Psoas muscle (tissue), 8 donors: ENCODE measurements around the gene SNX20. TPM values are rescaled to one million over a fixed set of nuclear protein-coding genes. Genes with fewer than 3 reads are reported as not detected.

ENCODE experiments used
- ATAC-seq, 4 donors: fragments of 200-7000 bp; cut with Tn5 transposase; one replicate each; pipeline ENCODE4 v1.9.1; 2020; ENCODE audit warnings: moderate library complexity in 3 of 4, mild to moderate bottlenecking in 2 of 4
- DNase-seq, 2 donors: peaks; one replicate each; pipeline ENCODE4 v3.0.0-alpha.2; 2020
- H3K27ac ChIP-seq: fragments of 200-600 bp; one replicate; pipeline ENCODE4 v1.8.0; 2022
- H3K27me3 ChIP-seq, 3 donors: fragments of 200-600 bp in 1 of 3; one replicate each; pipeline versions ENCODE4 v1.6.1 to v1.8.0; 2013 to 2022; ENCODE audit warnings: low read length in 2 of 3, mild to moderate bottlenecking in 2 of 3, moderate library complexity in 1 of 3; ENCODE audit not compliant: insufficient read depth in 3 of 3
- H3K36me3 ChIP-seq, 2 donors: fragments of 200-600 bp in 1 of 2; one replicate each; pipeline versions ENCODE4 v1.6.1 to v1.8.0; 2013 to 2022; ENCODE audit warnings: low read depth in 1 of 2, mild to moderate bottlenecking in 1 of 2, moderate library complexity in 1 of 2; ENCODE audit not compliant: insufficient read depth in 1 of 2
- H3K4me1 ChIP-seq: fragments of 200-600 bp; one replicate; pipeline ENCODE4 v1.8.0; 2022
- H3K4me3 ChIP-seq: fragments of 200-600 bp; one replicate; pipeline ENCODE4 v1.8.0; 2022; ENCODE audit warnings: mild to moderate bottlenecking
- H3K9me3 ChIP-seq: fragments of 200-600 bp; one replicate; pipeline ENCODE4 v1.8.0; 2022
- CTCF ChIP-seq: fragments of 200-600 bp; IDR thresholded peaks from one replicate; pipeline ENCODE4 v1.8.0; 2022; ENCODE audit warnings: antibody characterized with exemption
- WGBS, 3 donors: extraction: QIAGEN DNeasy Blood & Tissue Kit; methylation state at CpG; one replicate each; pipeline versions ENCODE4 v1.1.6 to v1.1.7; 2013; 5-methylcytosine and 5-hydroxymethylcytosine counted together
- intact Hi-C, 2 donors: fragments of 100-400 bp; cut with DNase I; formaldehyde crosslinking; loops; one replicate each; pipeline versions ENCODE4 v1.11.0 to v1.14.2; 2022
- polyA plus RNA-seq, 3 donors: library from polyadenylated mRNA; stranded (reverse); fragments of 200-250 nt; gene quantifications; one replicate each; pipeline ENCODE4 v1.2.3, GENCODE V29; 2013
- total RNA-seq, 4 donors: library from RNA; stranded (reverse); fragmentation: NEBNext Ultra II Directional in 2 of 4; extraction: Animal tissue kit (Norgen Biotek cat#: 25700) in 2 of 4; gene quantifications; one replicate each; pipeline versions ENCODE4 v1.2.1 to v1.2.4, GENCODE V29; 2021 to 2023
- donor health status: healthy with polysubstance abuse.
- donor health status: DM: no; HTN: no; CAD: no; lungs with moderate emphysema.
- donor health status: Bipolar disorder and iron deficiency.
- donor health status: healthy.
- donor health status: DM: yes; HTN: yes; CAD: no.
- donor health status: DM: no; HTN: no; CAD: no.
- donor health status: DM: no; HTN: no; CAD: no.
- donor health status: DM: yes; HTN: yes; CAD: no.

The SNX20 gene
- total and polyA plus RNA-seq, 7 donors, result 0.78 to 2.1 (median 1.1) TPM

DNA sequence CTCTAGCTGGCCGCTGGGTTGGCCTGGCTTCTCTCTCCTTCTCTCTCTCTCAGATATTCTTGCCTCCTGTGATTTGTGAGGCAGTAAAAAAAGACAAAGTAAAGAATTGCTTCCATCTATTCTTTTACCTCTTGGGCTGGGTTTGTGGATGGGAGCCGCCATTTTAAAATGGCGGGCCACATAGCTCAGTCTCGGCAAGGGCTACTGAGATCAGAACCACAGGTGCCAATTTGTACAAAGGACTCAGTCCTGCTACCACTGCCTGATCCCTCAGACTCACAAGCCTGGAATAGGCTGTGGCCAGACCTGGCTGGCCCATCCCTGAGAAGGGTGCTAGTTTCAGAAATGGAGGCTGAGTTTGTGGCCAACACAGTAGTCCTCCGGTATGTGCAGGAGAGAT, 36.4 kb upstream of the SNX20 start:
- intact Hi-C loops, result no loop called here
- 82 to 92% (median 91%) methylated on average over 5 of the region's 5 CpGs for WGBS, 3 donors
- H3K27ac ChIP-seq, result no peak overlapping the region
- no peak for TF ChIP-seq CTCF
- H3K27me3 ChIP-seq, result peaks cover 0 to 3% (median 0%) of the 10 kb centered on the region in 3 donors
- no peak overlapping the region for H3K4me3 ChIP-seq
- no peak for DNase-seq
- H3K9me3 ChIP-seq, result no peaks in the 10 kb centered on the region
- H3K36me3 ChIP-seq, result no peaks in the 10 kb centered on the region
- ATAC-seq, result no peak
- peaks cover under 1% of the 10 kb centered on the region for H3K4me1 ChIP-seq

- ATAC-seq, result no peak
- intact Hi-C loops, result no loop called here
These were observed 36.0 kb upstream of the SNX20 start for GRCh38 chr16:50717091-50717490.

GRCh38 chr16:50712956-50713355, 31.8 kb upstream of the SNX20 start:
- 69 to 87% (median 76%) methylated on average over 4 of the region's 4 CpGs for WGBS, 3 donors
- ATAC-seq, result no peak
- Histone ChIP-seq H3K4me3 (no peak overlapping the region), H3K27me3 (no peaks in the 10 kb centered on the region), H3K36me3 (no peaks in the 10 kb centered on the region), H3K4me1 (peaks cover 16% of the 10 kb centered on the region), H3K9me3 (no peaks in the 10 kb centered on the region), H3K27ac (no peak overlapping the region)
- intact Hi-C loops, result no loop called here
- TF ChIP-seq CTCF, result no peak
- DNase-seq, result no peak

More at GRCh38 chr16:50717091-50717490, 36.0 kb upstream of the SNX20 start:
- H3K36me3 ChIP-seq, result no peaks in the 10 kb centered on the region
- H3K27me3 ChIP-seq, result peaks cover 0 to 3% (median 0%) of the 10 kb centered on the region in 3 donors
- TF ChIP-seq CTCF, result no peak
- no peaks in the 10 kb centered on the region for H3K9me3 ChIP-seq
- DNase-seq, result no peak
- H3K4me3 ChIP-seq, result no peak overlapping the region
- 78 to 86% (median 80%) methylated on average over 4 of the region's 4 CpGs for WGBS, 3 donors
- no peak overlapping the region for H3K27ac ChIP-seq
- peaks cover 5% of the 10 kb centered on the region for H3K4me1 ChIP-seq

DNA sequence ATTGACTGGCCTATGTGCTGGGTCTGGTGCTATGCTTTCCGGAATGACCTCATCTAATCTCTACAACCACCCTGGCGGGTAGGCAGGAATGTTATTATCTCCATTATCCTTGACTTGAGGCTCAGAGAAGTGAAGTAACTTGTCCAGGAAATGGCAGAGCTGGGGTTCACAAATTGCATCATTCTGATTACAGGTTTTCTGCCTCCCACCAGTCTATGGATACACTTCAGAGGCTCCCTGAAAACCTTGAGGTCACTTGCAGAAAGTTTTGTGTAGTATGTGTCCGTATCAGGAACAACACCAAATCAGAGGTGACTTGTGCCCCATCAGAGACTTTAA, 31.4 kb upstream of the SNX20 start:
- no peaks in the 10 kb centered on the region for H3K36me3 ChIP-seq

More for the DNA sequence above, 31.4 kb upstream of the SNX20 start:
- Histone ChIP-seq H3K27ac (no peak overlapping the region), H3K4me1 (peaks cover 16% of the 10 kb centered on the region), H3K9me3 (no peaks in the 10 kb centered on the region), H3K27me3 (no peaks in the 10 kb centered on the region), H3K4me3 (no peak overlapping the region)
- WGBS, 3 donors, result 45 to 62% (median 57%) methylated on average over 3 of the region's 3 CpGs
- intact Hi-C loops, result no loop called here
- DNase-seq (no peak), ATAC-seq (no peak)
- TF ChIP-seq CTCF, result no peak
